ENCODE data around the gene MIEF1.

MIEF1 gene

GRCh38 chr22:39457556-39458443, 44.3 kb upstream of the MIEF1 start (continued):
- TF ChIP-seq PRDM4 (tag by site-specific recombination; IDR thresholded peaks at IDR 0.05) (no peak), ZNF292 (tag by site-specific recombination; IDR thresholded peaks at IDR 0.05; ENCODE audit: borderline replicate concordance, low read depth) (no peak), ZNF677 (tag by site-specific recombination; IDR thresholded peaks at IDR 0.05) (no peak), GLIS2 (tag by site-specific recombination; IDR thresholded peaks at IDR 0.05) (peak; percentile 26; the same call in 1 of the 2 replicates), GLIS1 (tag by site-specific recombination; IDR thresholded peaks at IDR 0.05) (no peak; the same call in 1 of the 2 replicates), ZNF366 (tag by site-specific recombination; conservative IDR thresholded peaks at IDR 0.05) (no peak), ZSCAN4 (tag by site-specific recombination; IDR thresholded peaks at IDR 0.05) (no peak), ZNF398 (tag by site-specific recombination; IDR thresholded peaks at IDR 0.05) (peak; percentile 81), ZNF18 (tag by site-specific recombination; IDR thresholded peaks at IDR 0.05) (no peak), EGR2 (tag by site-specific recombination; IDR thresholded peaks at IDR 0.05; ENCODE audit: low read depth) (peak; percentile 62; the same call in 1 of the 2 replicates), ZNF335 (tag by site-specific recombination; conservative IDR thresholded peaks at IDR 0.05) (peak; percentile 34; the same call in 1 of the 2 replicates)

GRCh38 chr22:39458444-39459083, 43.5 kb upstream of the MIEF1 start:
- Histone ChIP-seq H3K4me3 (ENCODE audit: low read depth, low read length) (peak overlapping the region; percentile 38; the same call in 1 of the 2 replicates), H3K36me3 (ENCODE audit: control insufficient read depth in 2 of 2, insufficient read depth in 1 of 2, low read length in 2 of 2) (no peaks in the 10 kb centered on the region), H3K27ac (ENCODE audit: extremely low read depth, low read depth, low read length) (no peak overlapping the region), H3K4me1 (ENCODE audit: control insufficient read depth, insufficient read depth, low read length) (peaks cover 5% of the 10 kb centered on the region; the same call in 1 of the 2 replicates), H3K9me3 (ENCODE audit: control insufficient read depth, insufficient read depth, low read depth, low read length) (no peaks in the 10 kb centered on the region)
- POLR2A ChIA-PET = interaction anchor here (0.7 kb wide), 2 partner anchors 244 to 1535 kb away, joined by 4 to 5 read pairs; no protein-coding TSS in a partner anchor
- CTCF ChIA-PET = interaction anchor here (0.6 to 1.2 kb wide), 3 partner anchors 30 to 303 kb away, joined by 3 to 4 read pairs (median 3); no protein-coding TSS in a partner anchor
- no peak for TF ChIP-seq ZBTB1 (tag by site-specific recombination; IDR thresholded peaks at IDR 0.05)
- no peak for TF ChIP-seq ZNF121 (tag by site-specific recombination; IDR thresholded peaks at IDR 0.05)
- TF ChIP-seq ZNF23 (tag by site-specific recombination; IDR thresholded peaks at IDR 0.05; ENCODE audit: borderline replicate concordance) = no peak
- TF ChIP-seq PATZ1 (tag by site-specific recombination; IDR thresholded peaks at IDR 0.05) = 0 out of 2 replicates have a peak, but pooled peaks have one; percentile 25
- no peak for TF ChIP-seq ZNF704 (tag by site-specific recombination; IDR thresholded peaks at IDR 0.05)
- TF ChIP-seq SCRT1 (tag by site-specific recombination; IDR thresholded peaks at IDR 0.05; ENCODE audit: borderline replicate concordance) = no peak
- TF ChIP-seq ZNF670 (tag by site-specific recombination; IDR thresholded peaks at IDR 0.05; ENCODE audit: low read depth) = no peak
- TF ChIP-seq ZBTB7A (tag by site-specific recombination; IDR thresholded peaks at IDR 0.05; ENCODE audit: low read depth) = 0 out of 2 replicates have a peak, but pooled peaks have one; percentile 29
- no peak for TF ChIP-seq ZNF19 (tag by site-specific recombination; IDR thresholded peaks at IDR 0.05; ENCODE audit: low read depth)
- 0 out of 2 replicates have a peak, but pooled peaks have one; percentile 32 for TF ChIP-seq ZBTB48 (tag by site-specific recombination; IDR thresholded peaks at IDR 0.05)
- no peak for TF ChIP-seq PBX3 (CRISPR knock-in tag; IDR thresholded peaks at IDR 0.05)

Data from HEK293 (cell line).